Measurements from ENCODE around the gene PAEP.
"Not testable (repeated sequence)": the region's sequence is repeated elsewhere in the genome, so short reads cannot be mapped to it uniquely, and the experiment has no call there.

The PAEP gene

GRCh38 chr9:135530146-135530545 is 31.4 kb upstream of the PAEP start:
- H3K4me3 ChIP-seq (ENCODE audit: low read length), result no peak overlapping the region
- TF ChIP-seq CTCF (conservative IDR thresholded peaks at IDR 0.05; ENCODE audit: low read depth, low read length), result no peak
- no peak for DNase-seq (ENCODE audit: low read depth)

DNA sequence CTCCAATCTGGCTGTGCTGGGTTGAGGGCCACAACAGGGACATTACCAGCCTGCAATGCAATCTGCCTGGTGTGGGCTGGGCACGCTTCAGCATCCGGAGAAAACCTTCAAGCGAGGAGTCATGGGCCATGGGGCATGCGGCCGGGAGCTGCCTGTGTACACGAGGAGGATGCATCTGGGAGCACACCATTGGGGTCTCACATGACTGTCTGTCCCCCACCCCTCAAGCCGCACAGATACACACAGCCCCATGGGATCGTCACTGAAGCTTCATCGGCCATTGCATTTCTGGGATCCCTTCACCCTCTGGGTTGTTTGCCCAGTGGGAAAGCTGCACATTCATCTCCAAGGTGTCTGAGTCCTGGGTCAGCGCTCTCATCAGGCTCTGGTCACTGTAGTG is 30.5 kb upstream of the PAEP start:
- DNase-seq (ENCODE audit: low read depth), result no peak
- H3K4me3 ChIP-seq (ENCODE audit: low read length), result no peak overlapping the region
- no peak for TF ChIP-seq CTCF (conservative IDR thresholded peaks at IDR 0.05; ENCODE audit: low read depth, low read length)

- DNase-seq (ENCODE audit: low read depth), result no peak
- TF ChIP-seq CTCF (conservative IDR thresholded peaks at IDR 0.05; ENCODE audit: low read depth, low read length), result no peak
- no peak overlapping the region for H3K4me3 ChIP-seq (ENCODE audit: low read length)
These were observed 28.4 kb upstream of the PAEP start for GRCh38 chr9:135533113-135533512.

DNA sequence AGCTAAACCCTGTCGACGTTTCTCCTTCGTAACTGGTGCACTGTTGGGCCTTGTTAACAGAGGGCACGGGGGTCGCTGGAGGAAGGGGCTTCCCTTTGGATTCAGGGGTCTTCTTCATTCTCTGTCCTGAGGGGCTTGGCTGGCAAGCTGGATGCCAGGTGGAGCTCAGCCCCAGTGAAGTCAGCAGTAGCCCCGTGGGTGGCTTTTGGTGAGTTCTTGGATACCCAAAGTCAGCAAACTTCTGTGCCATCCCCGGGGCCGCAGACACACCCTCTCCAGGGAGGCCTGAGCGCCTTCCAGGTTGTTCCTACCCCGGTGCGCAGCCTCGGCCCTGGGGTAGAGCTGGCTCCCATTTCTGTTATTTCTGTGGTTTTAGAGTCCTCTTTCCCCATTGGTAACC is 27.9 kb upstream of the PAEP start:
- no peak for TF ChIP-seq CTCF (conservative IDR thresholded peaks at IDR 0.05; ENCODE audit: low read depth, low read length)
- H3K4me3 ChIP-seq (ENCODE audit: low read length), result no peak overlapping the region
- no peak for DNase-seq (ENCODE audit: low read depth)

GRCh38 chr9:135534192-135534711 is 27.3 kb upstream of the PAEP start:
- not testable (repeated sequence) for DNase-seq (ENCODE audit: low read depth)

GRCh38 chr9:135534826-135535225 is 26.7 kb upstream of the PAEP start:
- not testable (repeated sequence) for DNase-seq (ENCODE audit: low read depth); H3K4me3 ChIP-seq (ENCODE audit: low read length)

More at GRCh38 chr9:135534192-135534711, 27.3 kb upstream of the PAEP start:
- H3K4me3 ChIP-seq (ENCODE audit: low read length), result not testable (repeated sequence)

DNA sequence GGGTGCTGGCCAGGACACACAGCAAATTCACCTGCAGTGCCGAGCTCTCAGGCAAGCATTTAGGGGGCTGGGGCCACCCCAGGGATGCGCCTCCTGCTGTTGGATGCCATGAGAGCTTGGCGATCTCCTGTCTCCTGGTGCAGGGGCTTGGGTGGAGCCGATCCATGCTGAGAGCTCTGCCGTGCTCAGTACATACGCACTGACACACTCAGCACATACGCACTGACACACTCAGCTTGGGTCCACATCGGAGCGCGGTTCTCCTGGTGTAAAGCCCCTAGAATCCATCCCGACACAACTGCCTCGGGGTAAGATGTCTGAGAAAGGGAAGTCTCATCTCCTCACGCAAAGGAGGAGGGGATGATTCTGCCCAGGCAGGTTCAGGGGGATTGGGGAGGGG is 25.9 kb upstream of the PAEP start:
- H3K4me3 ChIP-seq (ENCODE audit: low read length); DNase-seq (ENCODE audit: low read depth): not testable (repeated sequence)

- DNase-seq (ENCODE audit: low read depth), result no peak
- no peak overlapping the region for H3K4me3 ChIP-seq (ENCODE audit: low read length)
- no peak for TF ChIP-seq CTCF (conservative IDR thresholded peaks at IDR 0.05; ENCODE audit: low read depth, low read length)
These were observed 25.3 kb upstream of the PAEP start for GRCh38 chr9:135536216-135536615.

DNA sequence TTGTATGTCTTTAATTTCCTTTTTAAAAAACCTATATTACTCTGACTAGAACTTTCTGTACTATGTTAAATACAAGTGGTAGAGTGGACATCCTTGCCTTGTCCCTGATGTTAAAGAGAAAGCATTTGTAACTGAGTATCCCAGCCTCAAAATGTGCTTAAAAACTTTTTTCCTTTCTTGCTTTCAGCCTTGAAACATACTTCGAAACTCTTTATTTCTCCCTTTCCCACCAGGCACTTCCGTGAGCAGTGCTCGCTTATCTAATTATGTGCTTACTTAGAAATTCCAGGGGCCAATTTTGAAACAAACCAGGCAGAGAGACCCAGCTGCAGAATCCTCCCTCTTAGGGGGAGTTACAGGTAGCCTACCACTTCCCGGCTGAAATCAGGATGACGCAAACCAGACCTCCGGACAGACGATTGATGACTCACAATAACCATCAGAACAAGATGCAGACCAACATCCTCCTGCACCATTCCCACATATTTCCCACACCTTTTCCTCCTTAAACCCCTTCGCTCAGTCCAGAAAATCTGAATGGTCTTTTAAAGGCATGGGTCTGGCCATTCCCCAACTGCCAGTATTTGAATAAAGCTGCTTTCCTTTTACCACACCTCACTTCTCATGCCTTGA is 18.2 kb upstream of the PAEP start:
- not testable (repeated sequence) for DNase-seq (ENCODE audit: low read depth); H3K4me3 ChIP-seq (ENCODE audit: low read length)
